ENCODE data around the gene CKAP2L.

CKAP2L gene

GRCh38 chr2:112737542-112738232, 26.7 kb downstream of the CKAP2L start:
- Mint-ChIP-seq H3K9me3 (no peaks in the 10 kb centered on the region), H3K4me1 (peaks cover 11% of the 10 kb centered on the region), H3K27ac (no peak overlapping the region), H3K4me3 (no peak overlapping the region), H3K27me3 (ENCODE audit: low read depth, poor library complexity) (peaks cover 3% of the 10 kb centered on the region), H3K36me3 (ENCODE audit: low read depth) (peaks cover 59% of the 10 kb centered on the region)
- TF ChIP-seq CTCF (IDR thresholded peaks at IDR 0.05), result no peak
- DNase-seq, result no peak

DNA sequence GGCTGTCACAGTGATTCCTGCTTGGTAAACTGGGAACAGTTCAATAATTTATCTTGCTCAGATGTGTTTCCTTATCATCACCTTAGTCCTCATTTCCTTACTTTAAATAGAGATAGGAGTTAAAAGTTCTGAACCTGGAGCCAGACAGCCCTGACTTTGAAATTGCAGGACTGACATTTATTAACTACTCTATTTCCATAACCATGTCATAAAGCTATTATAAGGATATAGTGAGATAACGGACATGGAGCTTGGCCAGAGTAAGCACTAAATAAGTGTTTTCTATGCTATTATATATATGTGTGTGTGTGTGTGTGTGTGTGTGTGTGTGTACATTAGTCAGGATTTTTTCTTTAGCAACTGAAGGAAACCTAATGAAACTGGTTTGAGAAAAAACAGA, 30.5 kb downstream of the CKAP2L start:
- peaks cover 23% of the 10 kb centered on the region for H3K36me3 Mint-ChIP-seq (ENCODE audit: low read depth)
- H3K4me3 Mint-ChIP-seq, result no peak overlapping the region
- H3K4me1 Mint-ChIP-seq, result no peaks in the 10 kb centered on the region
- H3K9me3 Mint-ChIP-seq, result no peaks in the 10 kb centered on the region
- no peak for DNase-seq
- no peak for TF ChIP-seq CTCF (IDR thresholded peaks at IDR 0.05)
- H3K27me3 Mint-ChIP-seq (ENCODE audit: low read depth, poor library complexity), result peaks cover 7% of the 10 kb centered on the region
- no peak overlapping the region for H3K27ac Mint-ChIP-seq

- no peak for TF ChIP-seq CTCF (IDR thresholded peaks at IDR 0.05)
- no peak for DNase-seq
- H3K4me3 Mint-ChIP-seq, result no peak overlapping the region
Observed at GRCh38 chr2:112733456-112733855, 31.0 kb downstream of the CKAP2L start.

GRCh38 chr2:112731479-112731878, 32.9 kb downstream of the CKAP2L start:
- Mint-ChIP-seq H3K4me1 (no peaks in the 10 kb centered on the region), H3K36me3 (ENCODE audit: low read depth) (peaks cover under 1% of the 10 kb centered on the region), H3K4me3 (no peak overlapping the region), H3K27me3 (ENCODE audit: low read depth, poor library complexity) (peaks cover 20% of the 10 kb centered on the region), H3K9me3 (no peaks in the 10 kb centered on the region), H3K27ac (no peak overlapping the region)
- no peak for DNase-seq
- no peak for TF ChIP-seq CTCF (IDR thresholded peaks at IDR 0.05)

More at GRCh38 chr2:112733456-112733855, 31.0 kb downstream of the CKAP2L start:
- no peaks in the 10 kb centered on the region for H3K9me3 Mint-ChIP-seq
- no peaks in the 10 kb centered on the region for H3K4me1 Mint-ChIP-seq
- H3K27me3 Mint-ChIP-seq (ENCODE audit: low read depth, poor library complexity), result peaks cover 9% of the 10 kb centered on the region
- H3K27ac Mint-ChIP-seq, result no peak overlapping the region
- H3K36me3 Mint-ChIP-seq (ENCODE audit: low read depth), result peaks cover 19% of the 10 kb centered on the region

DNA sequence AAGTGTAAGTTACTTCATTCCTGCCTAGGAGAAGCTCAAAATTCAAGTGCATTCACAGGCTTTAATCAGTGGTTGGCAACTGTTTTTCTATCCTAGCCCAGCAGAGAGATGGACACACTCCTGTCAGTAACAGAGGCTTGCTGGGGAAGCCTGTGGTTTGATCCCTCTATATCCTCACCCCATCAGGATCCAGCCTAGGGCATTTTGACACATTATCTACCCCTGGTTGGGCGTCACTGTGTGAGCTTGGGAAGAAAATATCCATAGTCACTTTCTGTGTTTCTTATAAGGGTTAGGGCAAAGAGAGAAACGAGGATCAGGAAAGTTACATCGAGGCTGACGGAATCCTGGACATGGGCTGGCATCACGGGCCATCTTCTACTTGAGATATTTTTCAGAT, 33.6 kb downstream of the CKAP2L start:
- no peaks in the 10 kb centered on the region for H3K9me3 Mint-ChIP-seq
- no peak for TF ChIP-seq CTCF (IDR thresholded peaks at IDR 0.05)
- H3K36me3 Mint-ChIP-seq (ENCODE audit: low read depth), result no peaks in the 10 kb centered on the region
- no peak for DNase-seq
- H3K27ac Mint-ChIP-seq, result no peak overlapping the region
- no peaks in the 10 kb centered on the region for H3K4me1 Mint-ChIP-seq
- peaks cover 20% of the 10 kb centered on the region for H3K27me3 Mint-ChIP-seq (ENCODE audit: low read depth, poor library complexity)
- no peak overlapping the region for H3K4me3 Mint-ChIP-seq

GRCh38 chr2:112730216-112730615, 34.2 kb downstream of the CKAP2L start:
- Mint-ChIP-seq H3K4me1 (no peaks in the 10 kb centered on the region), H3K4me3 (no peak overlapping the region), H3K27ac (no peak overlapping the region), H3K36me3 (ENCODE audit: low read depth) (no peaks in the 10 kb centered on the region), H3K27me3 (ENCODE audit: low read depth, poor library complexity) (peaks cover 20% of the 10 kb centered on the region), H3K9me3 (no peaks in the 10 kb centered on the region)
- no peak for DNase-seq
- no peak for TF ChIP-seq CTCF (IDR thresholded peaks at IDR 0.05)
